WI38 (cell line): ENCODE results near the gene PI4KA.

Experiments
- H3K4me3 ChIP-seq: 2 replicates; pipeline ENCODE4 v1.5.1; 2011; ENCODE audit warnings: low read depth, mild to moderate bottlenecking, control low read depth, low read length
- CTCF ChIP-seq: IDR thresholded peaks from 2 replicates; pipeline ENCODE4 v1.5.1; 2012; ENCODE audit warnings: low read depth, mild to moderate bottlenecking, control low read depth, low read length

Gene PI4KA

GRCh38 chr22:20799449-20799848, 59.2 kb downstream of the PI4KA start:
- no peak overlapping the region for H3K4me3 ChIP-seq
- no peak for TF ChIP-seq CTCF

DNA sequence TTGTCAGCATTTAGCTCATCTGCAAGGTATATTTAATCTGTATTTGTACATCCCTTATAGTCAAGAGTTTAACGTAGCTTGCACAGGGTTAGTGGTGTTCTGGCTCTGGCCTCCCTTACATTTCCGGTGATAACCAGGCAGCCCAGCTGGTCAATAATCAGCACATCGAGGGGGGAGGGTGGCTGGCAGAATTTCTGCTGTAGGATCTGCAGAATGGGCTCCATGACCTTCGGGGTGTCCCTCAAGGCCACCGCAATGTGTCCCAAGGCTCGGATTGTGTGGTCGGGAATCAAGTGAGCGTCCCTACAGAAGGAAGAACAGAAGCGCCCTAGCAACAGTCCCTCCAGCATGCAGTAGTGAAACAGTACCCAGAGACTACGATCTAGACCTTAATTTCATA, 59.6 kb downstream of the PI4KA start:
- H3K4me3 ChIP-seq: no peak overlapping the region
- TF ChIP-seq CTCF: no peak

GRCh38 chr22:20798218-20798617, 60.4 kb downstream of the PI4KA start:
- no peak for TF ChIP-seq CTCF
- H3K4me3 ChIP-seq: no peak overlapping the region

DNA sequence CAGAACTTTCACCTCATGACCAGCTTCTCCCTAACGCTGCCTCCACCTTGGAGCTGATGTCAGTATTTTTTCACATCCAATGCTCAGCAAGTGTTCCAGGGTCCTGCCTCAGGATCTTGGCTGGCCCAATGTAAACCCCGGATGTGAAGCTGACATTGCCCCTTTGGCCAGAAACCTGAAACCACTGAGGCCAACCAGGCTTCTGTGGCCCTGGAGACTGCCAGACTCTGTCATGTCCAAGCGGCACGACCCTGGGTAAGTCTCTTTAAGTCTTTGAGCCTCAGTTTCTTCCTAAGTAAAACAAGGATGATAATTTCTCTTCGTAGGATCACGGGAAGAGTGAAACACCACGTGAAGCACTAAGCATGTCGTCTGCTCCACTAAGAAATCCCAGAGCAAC, 61.9 kb downstream of the PI4KA start:
- H3K4me3 ChIP-seq: no peak overlapping the region
- TF ChIP-seq CTCF: no peak

DNA sequence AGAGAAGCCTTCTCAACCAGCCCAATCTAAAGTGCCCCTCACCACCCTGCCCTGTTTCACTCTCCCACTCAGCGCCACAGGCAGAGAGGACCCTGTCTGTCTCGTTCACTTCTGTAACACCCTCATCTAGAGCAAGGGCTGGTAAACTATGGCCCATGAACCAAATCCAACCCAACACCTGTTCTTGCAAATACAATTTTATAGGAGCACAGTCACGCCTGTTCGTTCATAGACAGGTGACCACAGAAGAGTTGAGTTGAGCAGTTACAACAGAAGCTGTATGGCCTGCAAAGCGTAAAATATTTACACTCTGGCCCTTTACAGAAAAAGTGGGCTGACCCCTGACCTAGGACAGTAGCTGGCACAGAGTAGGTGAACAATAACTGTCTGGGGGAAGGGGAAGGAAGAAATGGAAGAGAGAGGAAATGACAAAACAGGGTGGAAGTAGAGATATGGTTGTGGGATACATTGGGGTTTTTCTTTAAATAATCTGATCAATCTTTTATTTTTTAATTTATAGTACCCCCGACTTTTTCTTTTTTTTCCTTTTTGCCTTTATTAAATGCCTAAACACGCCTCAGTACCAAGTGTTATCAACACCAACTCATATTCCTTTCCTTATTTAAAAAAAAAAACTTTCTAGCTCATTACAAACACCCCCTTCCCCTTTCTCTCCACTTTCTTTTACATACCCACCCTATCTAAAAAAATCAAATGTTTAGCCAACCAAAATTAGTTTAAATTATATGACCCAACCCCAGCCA, 63.8 kb downstream of the PI4KA start:
- no peak for TF ChIP-seq CTCF
- H3K4me3 ChIP-seq: no peak overlapping the region

GRCh38 chr22:20793748-20794649, 64.6 kb downstream of the PI4KA start:
- H3K4me3 ChIP-seq: no peak overlapping the region
- no peak for TF ChIP-seq CTCF

GRCh38 chr22:20792966-20793728, 65.5 kb downstream of the PI4KA start:
- no peak for TF ChIP-seq CTCF
- no peak overlapping the region for H3K4me3 ChIP-seq
